OCI-LY7 (cell line): ENCODE measurements around the gene TMEM143.

Experiments used
- EZH2phosphoT487 ChIP-seq: fragments of 200-600 bp; sonication (generic); IDR thresholded peaks from 2 replicates; pipeline ENCODE4 v1.6.1; 2018; ENCODE audit warnings: low read depth, borderline replicate concordance, mild to moderate bottlenecking, mixed run types, antibody characterized with exemption, low read length, moderate library complexity, mixed read lengths
- TF ChIP-seq, protein P1 (sequence below): fragments of 200-600 bp; sonication (generic); conservative IDR thresholded peaks from 2 replicates; pipeline ENCODE4 v1.5.1; 2014; ENCODE audit warnings: mild to moderate bottlenecking, antibody characterized with exemption, low read length, moderate library complexity, mixed read lengths

DNA sequence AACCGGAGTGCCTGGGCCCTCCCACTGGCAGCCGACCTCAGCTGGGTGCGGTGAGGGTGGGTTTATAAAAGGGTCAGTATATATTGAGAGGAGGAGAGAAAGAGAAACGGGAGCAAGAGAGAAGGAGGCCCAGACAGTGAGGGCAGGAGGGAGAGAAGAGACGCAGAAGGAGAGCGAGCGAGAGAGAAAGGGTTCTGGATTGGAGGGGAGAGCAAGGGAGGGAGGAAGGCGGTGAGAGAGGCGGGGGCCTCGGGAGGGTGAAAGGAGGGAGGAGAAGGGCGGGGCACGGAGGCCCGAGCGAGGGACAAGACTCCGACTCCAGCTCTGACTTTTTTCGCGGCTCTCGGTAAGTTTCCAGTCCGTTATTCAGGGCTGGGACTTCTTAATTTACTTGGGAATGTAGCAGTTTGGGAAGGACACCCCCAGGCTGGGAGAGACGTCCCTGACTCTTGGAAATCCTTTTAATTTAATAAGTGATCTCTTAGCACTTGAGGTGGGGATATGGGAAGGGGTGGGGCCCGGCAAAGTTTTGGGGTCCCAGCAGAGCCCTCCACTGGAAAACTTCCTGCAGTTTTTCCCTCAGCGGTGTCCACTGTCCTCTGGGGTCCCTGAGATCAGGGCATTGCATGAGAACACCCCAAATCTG lies 38.4 kb downstream of the TMEM143 start, which contains the start of gene EMP3:
- TF ChIP-seq, protein P1, sequence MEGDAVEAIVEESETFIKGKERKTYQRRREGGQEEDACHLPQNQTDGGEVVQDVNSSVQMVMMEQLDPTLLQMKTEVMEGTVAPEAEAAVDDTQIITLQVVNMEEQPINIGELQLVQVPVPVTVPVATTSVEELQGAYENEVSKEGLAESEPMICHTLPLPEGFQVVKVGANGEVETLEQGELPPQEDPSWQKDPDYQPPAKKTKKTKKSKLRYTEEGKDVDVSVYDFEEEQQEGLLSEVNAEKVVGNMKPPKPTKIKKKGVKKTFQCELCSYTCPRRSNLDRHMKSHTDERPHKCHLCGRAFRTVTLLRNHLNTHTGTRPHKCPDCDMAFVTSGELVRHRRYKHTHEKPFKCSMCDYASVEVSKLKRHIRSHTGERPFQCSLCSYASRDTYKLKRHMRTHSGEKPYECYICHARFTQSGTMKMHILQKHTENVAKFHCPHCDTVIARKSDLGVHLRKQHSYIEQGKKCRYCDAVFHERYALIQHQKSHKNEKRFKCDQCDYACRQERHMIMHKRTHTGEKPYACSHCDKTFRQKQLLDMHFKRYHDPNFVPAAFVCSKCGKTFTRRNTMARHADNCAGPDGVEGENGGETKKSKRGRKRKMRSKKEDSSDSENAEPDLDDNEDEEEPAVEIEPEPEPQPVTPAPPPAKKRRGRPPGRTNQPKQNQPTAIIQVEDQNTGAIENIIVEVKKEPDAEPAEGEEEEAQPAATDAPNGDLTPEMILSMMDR = no peak
- no peak for TF ChIP-seq EZH2phosphoT487
